RWPE1 (cell line): Measurements from ENCODE around the gene GRID1.

Experiments
- CTCF ChIA-PET: fragments of 350-600 bp; sonication (Branson Sonifier 250); formaldehyde crosslinking; extraction: SDS; loops from one replicate; lab custom pipeline; 2021; lab: Yijun Ruan, JAX
- POLR2A ChIA-PET: fragments of 400-600 bp; formaldehyde crosslinking; extraction: SDS; loops from one replicate; lab custom pipeline; 2020; ENCODE audit warnings: antibody characterized with exemption; ENCODE audit not compliant: low non-redundant PET; lab: Yijun Ruan, JAX
- DNase-seq: peaks from one replicate; pipeline ENCODE4 v3.0.0; 2012; ENCODE audit warnings: low spot score
- H3K27ac ChIP-seq: fragments of 450-650 bp; 2 replicates; pipeline ENCODE4 v1.5.1; 2017
- TF ChIP-seq, protein P1 (sequence below): fragments of 450-650 bp; conservative IDR thresholded peaks from 2 replicates; pipeline ENCODE4 v1.5.1; 2017; ENCODE audit warnings: low read depth, mild to moderate bottlenecking

Gene GRID1

DNA sequence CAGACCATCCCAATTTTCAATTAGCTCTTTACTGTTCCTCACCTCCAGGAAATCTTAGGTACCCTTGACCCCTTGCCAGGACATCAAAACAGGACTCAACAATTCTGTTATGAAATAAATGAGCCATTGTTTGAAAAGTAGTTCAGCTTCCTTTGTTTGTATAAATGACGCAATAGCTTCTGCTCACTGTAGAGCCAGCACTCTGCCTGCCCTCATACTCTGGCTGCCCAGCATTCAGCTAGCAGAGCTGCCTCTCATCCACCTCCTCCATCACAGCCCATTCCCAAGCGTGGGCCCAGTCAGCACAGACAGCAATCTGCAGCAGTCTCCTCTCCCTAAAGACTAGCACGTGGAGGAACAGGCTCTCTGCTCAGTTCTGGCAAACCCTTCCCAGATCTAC is 478.6 kb downstream of the GRID1 start:
- no peak for DNase-seq
- POLR2A ChIA-PET: no interaction called here
- TF ChIP-seq, protein P1, sequence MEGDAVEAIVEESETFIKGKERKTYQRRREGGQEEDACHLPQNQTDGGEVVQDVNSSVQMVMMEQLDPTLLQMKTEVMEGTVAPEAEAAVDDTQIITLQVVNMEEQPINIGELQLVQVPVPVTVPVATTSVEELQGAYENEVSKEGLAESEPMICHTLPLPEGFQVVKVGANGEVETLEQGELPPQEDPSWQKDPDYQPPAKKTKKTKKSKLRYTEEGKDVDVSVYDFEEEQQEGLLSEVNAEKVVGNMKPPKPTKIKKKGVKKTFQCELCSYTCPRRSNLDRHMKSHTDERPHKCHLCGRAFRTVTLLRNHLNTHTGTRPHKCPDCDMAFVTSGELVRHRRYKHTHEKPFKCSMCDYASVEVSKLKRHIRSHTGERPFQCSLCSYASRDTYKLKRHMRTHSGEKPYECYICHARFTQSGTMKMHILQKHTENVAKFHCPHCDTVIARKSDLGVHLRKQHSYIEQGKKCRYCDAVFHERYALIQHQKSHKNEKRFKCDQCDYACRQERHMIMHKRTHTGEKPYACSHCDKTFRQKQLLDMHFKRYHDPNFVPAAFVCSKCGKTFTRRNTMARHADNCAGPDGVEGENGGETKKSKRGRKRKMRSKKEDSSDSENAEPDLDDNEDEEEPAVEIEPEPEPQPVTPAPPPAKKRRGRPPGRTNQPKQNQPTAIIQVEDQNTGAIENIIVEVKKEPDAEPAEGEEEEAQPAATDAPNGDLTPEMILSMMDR: no peak
- CTCF ChIA-PET: interaction anchor here (0.6 kb wide), 1 partner anchor 27 kb away, joined by 3 read pairs; no protein-coding TSS in a partner anchor
- H3K27ac ChIP-seq: no peak overlapping the region

GRCh38 chr10:85874208-85874607 is 492.4 kb downstream of the GRID1 start:
- H3K27ac ChIP-seq: no peak overlapping the region
- POLR2A ChIA-PET: no interaction called here
- CTCF ChIA-PET: no interaction called here
- TF ChIP-seq, protein P1: no peak
- no peak for DNase-seq

- TF ChIP-seq, protein P1: no peak
- POLR2A ChIA-PET: no interaction called here
- no peak for DNase-seq
- H3K27ac ChIP-seq: no peak overlapping the region
- CTCF ChIA-PET: no interaction called here
Observed at GRCh38 chr10:85873063-85873462, 493.5 kb downstream of the GRID1 start.

- CTCF ChIA-PET: no interaction called here
- POLR2A ChIA-PET: no interaction called here
Observed at GRCh38 chr10:85868627-85869499, 497.7 kb downstream of the GRID1 start.

DNA sequence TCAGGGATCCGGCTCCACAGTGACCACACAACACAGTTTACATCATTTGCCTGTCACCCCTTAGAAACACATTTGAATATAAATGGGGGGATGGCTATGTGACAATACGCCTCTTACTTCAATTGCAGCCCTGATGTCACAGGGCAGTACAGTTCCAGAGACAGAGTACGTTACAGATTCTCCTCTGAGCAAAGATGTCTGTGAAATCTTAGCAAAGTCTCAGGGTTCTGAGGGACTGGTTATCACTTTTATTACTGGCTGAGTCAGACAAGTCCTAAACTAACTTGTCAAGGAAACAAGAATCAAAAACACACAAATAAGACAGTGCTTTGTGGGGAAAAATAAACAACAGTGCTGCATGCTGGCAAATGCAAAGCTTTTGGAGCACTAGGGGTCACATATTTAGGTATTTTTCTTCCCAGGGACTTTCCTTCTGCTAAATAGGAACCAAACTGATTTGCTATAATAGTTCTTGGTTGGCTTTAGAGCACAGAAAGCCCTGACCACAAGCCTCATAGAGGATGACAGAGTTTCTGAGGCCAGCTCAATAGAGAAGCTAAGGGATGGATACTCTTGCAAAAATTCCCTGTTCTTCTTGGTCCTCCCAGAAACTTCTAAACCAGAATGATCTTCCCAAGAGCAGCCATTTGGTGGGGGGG is 501.6 kb downstream of the GRID1 start:
- H3K27ac ChIP-seq: no peak overlapping the region
- ChIA-PET POLR2A (no interaction called here), CTCF (interaction anchor here (0.5 to 1.0 kb wide), 2 partner anchors 76 to 1383 kb away, joined by 3 to 4 read pairs; no protein-coding TSS in a partner anchor)
- DNase-seq: no peak
- TF ChIP-seq, protein P1: no peak

More at GRCh38 chr10:85868627-85869499, 497.7 kb downstream of the GRID1 start:
- TF ChIP-seq, protein P1: no peak
- H3K27ac ChIP-seq: no peak overlapping the region
- DNase-seq: no peak

GRCh38 chr10:85864173-85864549 is 502.4 kb downstream of the GRID1 start:
- ChIA-PET CTCF (interaction anchor here (1.1 kb wide), 1 partner anchor 12 kb away, joined by 6 read pairs; no protein-coding TSS in a partner anchor), POLR2A (no interaction called here)
- TF ChIP-seq, protein P1: no peak
- no peak for DNase-seq
- H3K27ac ChIP-seq: no peak overlapping the region
